Amygdala (tissue), 56 donors: ENCODE data around the gene UBL7.

Experiments used
- DNase-seq, 56 donors: peaks; one replicate each; lab custom pipeline; 2025; lab: John Stamatoyannopoulos, UW

UBL7 gene

DNA sequence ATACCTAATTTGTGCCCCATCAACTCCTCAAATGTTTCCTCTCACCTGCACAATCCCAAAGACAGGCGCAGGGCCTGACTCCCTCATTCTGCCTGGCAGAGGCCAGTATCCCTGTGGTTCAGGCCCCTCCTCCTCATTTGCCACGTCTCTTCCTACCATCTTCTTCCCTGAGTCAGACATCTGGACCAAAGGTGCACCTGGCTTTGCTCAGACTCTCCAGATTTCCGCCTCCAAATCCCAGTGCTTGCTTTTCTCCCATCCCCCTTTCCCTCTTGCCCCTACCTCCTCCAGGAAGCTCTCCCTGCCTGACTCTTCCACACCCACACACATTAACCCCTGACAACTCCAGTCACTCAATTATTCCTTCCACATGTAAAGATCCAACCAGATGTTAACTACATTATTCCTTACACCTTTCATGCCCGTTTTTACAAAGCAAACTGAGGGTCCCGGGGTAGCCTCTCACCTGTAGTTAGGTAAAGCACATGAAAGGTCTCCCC lies 46.8 kb downstream of the UBL7 start:
- no peak for DNase-seq

DNA sequence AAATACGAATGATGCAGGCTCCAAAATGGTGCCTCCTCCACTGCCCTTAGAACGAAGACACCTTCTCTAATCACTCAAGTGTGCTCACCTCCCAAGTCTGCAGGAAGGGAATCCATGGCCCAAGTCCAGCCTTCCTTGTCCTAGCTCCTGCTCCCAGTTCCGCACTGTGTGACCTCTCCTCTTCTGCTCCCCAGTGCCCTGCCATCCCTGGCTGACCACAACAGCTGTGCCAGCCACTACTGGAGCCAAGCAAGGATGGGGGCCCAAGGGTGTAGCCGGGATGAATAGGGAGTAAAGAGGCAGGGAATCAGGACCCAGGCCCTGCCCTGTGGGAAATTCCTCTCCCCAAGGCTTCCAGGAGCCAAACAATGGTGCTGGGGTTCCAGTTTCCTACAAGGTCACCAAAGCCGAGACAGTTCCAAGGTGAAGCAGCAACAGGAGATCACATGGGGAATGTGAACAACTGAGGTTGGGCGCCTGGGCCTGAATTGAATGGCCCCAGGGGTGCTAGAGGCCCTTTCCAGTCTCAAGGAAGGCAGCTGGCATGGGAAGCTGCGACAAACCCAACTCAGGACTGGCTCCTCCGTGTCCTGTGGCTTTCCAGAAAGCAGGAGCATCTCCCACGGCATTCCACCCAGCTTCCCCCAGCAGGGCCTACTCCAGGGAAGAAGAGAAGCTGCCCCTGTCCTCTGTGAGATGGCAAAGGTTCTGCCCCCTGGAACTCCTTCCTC lies 47.4 kb downstream of the UBL7 start:
- DNase-seq = no peak

DNA sequence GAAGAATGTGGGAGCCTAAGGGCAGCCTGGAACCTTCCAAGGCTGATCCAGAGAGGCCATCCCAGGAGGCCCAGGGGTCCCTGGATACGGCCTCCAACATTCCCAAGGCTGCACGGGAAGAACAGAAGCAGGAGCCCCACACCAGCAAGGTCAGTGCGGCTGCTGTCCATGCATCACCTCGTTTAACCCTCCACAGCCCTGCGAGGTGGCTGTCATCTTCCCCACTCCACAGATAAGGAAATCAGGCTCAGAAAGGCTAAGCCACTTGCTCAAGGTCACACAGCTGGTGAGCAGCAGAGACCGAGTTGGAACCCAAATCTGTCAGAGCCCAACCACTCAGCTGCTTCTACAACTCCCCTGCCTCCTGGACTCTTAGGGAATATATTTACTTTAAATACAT lies 48.8 kb downstream of the UBL7 start:
- no peak for DNase-seq

DNA sequence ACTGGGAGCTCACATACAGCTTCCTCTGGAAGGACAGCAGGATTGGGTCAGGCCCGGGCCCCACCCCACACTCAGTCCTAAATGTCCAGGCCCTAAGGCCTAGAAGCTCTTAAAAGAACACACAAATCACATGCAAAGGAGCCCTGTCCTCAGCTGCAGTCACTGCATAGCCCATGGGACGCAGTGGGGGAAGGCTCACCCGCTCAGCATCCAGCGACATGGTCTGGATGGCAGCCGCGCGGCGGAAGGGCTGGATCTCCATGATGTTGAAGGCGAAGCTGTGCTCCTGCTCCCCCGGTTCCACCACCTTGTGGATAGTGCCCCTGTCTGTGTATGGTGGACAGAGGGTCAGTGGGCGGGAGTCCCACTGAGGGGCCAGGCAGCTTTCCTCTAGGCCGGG lies 49.3 kb downstream of the UBL7 start:
- no peak for DNase-seq

DNA sequence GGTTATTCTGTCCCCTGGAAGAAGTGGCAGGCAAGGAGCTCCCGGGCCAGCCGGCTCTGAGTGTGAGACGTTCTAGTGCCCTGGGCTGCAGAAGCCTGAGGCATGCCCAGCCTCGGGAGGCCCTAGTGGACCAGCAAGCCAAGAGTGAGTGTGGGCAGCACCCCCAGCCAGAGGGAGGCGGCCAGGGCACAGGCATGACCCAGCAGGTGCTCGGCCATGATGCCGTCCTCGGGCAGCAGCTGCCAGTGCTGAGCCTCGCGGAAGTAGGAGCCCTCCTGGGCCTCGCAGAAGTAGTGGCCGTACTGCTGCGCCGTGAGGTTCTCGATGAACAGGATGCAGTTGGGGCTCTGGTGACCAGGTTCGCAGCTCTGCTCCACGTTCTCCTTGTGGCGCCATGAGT lies 50.5 kb downstream of the UBL7 start:
- no peak for DNase-seq

DNA sequence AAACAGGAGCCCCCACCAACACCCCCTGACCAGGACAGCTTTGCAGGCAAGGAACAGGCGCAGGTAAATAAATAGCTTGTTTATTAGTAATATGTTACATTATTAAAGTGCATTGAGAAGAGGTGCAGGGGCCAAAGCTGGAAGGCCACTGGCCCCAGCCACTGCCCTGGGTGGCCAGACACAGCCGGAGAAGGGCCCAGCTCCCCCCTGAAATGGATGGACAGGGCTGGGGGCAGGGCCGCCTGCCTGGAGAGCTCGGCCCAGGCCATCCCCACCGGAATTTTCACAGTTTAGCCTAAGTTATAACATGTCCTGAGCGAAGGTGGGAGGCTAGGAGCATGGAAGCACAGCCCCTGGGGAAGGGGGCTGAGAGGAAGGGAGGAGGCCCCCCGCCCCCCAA lies 51.7 kb downstream of the UBL7 start:
- no peak for DNase-seq

DNA sequence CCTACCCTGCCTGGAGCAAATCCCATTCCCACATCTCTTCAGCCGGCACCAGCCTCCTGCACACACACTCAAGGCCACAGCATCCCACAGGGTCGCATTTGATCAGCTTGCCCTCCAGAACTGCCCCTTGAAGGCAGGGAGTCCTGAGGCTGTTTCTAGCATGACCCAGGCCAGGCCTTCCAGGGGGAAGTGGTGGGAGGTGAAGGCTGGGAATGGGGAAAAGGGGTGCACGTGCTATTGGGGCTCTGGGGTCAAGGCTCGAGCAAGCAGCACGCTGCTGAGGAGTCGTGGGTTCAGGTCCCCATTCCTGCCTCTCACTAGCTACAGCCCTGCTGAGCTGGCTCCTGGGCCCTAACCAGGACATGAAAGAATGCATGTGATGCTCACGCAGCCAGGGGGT lies 52.1 kb downstream of the UBL7 start:
- DNase-seq = no peak

DNA sequence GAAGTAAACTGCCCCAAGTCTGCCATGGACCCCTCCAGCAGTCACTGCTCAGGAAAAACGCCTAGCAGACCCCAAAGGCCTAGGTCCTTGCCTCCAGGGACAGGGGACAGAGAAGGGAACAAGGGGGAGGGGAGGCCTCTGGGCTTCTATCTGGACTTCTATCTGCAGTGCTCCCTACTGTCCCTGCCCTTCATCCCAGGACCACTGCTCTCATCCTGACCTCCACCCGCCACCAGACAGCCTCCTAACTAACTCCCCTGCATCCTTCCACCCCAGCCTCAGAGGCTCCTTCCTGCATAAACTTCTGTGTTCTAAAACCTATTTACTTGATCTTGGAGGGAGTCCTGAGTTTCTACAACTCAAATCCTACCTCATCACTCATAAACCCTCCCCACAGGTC lies 52.6 kb downstream of the UBL7 start:
- no peak for DNase-seq

DNA sequence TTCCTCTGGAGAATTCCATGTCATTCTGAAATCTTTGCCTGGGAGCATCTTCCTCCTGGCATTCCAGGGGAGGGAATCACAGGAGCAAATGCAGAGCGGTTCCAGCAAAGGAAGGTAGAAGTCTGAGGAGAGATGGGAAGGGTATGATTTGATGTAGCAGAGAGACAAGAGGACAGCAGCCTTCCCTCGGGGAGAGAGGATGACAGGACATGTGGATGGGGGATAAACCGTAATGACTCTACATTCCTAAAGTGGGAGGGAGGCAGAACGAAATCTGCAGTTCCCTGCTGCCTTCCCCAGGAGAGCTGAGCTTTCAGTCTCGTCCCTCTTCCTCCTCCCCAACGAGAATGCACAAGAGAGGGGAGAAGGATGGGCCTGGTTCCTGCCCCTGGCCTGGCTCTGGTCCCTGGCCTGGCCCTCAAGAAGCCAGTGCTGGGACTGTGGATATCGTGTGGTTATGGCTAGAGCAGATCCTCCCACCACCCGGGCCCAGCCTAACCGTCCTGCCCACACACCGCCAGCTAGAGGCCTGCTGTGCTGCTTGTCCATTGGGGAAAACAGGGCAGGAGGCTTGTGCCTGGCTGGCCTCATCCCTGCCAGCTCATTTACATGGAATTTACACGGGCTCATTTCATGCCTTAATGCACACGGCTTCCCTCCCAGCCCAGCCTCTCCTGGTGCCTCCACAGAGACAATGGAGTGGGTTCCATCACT lies 53.8 kb downstream of the UBL7 start:
- DNase-seq = peak in 10 of 56 donors; percentile 16 to 38 (median 20)

DNA sequence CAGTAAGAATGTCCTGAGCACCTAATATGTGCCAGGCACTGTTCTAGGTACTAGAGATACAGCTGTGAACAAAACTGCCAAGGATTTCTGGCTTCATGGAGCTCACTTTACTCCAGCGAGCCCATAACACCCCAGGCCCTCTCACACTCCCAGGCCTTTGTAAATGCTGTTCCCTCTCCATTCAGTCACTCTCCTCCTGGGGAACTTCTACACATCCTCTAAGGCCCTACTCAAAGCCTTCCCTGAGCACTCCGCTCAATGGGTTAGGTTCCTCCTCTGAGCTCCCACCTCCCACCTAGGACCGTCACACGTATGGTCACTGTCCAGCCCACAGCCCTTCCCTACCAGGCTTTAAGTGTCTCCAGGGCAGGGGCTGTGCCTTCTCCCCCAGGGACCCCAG lies 54.4 kb downstream of the UBL7 start:
- DNase-seq = no peak

DNA sequence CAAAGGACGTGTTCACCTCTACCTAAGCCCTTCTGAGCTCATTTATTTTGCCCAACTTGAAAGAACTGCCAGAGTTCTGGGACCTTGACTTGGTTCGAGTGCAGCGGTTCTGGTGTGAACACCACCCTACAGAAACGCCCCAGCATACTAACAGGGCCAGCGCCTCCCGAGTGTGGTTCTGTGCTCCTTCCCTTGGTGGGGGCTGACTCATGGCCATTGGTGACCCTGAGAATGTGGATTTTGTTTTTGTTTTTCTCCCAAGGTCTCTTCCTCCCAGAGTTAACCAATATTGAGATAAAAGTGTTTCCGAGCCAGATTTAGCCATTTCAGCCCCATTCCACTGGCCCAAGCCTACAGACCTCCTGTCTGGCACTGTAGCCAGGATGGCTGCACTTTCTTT lies 55.1 kb downstream of the UBL7 start:
- no peak for DNase-seq

DNA sequence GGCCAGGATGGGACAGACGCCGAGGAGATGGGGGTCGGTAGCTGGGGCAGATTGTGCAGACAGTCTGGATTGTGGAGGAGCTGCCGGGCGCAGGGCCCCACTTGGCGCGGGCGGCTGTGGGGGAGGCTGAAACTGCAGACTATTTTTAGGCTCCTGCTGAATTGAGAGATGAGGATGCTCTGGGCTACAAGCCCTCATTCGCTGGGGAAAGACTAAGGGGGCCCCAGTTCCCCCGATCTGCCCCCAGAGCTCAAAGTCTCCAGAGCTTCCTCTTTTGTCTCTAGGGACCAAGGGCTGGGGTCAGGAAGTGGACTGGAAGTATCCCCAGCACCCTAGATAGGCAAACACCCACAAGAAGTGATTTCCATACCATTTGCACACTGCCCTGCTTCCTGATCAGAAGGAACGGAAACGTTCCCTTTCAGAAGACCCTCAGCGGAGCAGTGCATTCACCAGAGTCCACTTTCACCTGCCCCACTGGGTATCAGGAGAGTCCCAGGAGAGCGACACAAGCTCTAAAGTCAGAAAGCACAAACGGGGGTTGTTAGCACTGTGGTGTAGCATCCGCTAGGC lies 56.9 kb downstream of the UBL7 start:
- DNase-seq = peak in 22 of 56 donors; percentile 9 to 69 (median 28)

DNA sequence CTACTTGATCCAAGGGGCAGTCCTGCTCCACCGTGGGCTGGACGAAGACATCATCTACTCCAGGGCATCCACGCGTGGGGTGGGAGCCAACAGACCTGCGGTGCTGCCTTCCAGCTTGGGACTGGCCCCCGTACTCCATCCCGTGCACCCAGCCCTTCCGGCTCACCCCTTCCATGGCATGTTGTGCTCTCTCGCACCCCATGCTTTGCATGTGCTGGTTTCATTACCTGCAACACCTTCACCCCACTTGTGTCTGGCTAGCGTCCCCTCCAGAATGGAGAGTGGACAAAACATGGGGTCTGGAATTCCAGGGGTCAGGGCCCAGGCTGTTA lies 57.4 kb downstream of the UBL7 start:
- no peak for DNase-seq

DNA sequence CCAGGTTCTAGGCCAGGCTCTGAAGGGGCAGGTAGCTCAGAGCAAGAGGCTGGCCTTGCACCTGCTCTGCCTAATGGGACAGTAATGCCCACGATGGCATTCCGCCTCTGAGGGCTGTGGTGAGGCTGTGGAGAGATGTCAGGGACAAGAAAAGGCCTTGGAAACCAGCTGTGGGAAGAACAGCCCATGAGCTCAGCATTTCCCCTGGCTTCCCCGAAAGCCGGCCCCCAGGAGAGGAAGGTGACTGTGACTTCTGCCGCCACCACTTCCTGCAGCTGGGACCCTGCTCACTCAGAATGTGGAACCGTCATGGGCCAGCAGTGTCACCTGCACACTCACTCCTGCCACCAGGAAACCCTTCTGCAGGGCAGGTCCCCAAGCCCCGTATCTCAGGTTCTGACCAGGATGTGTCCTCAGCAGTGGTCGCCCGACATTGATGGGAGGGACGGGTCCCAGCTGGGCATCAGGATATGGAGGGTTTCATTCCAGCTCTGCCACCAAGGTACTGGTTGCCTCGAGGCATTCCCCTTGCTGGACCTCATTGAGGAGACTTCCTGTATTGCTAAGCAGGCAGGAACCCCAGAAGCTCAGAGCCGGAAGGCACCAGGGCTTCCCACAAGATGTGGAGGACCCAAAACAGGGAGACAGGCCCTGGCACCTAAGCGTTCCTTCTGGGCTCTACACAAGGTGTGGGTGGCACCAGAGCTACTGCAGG lies 57.9 kb downstream of the UBL7 start:
- DNase-seq = peak in 1 of 56 donors; percentile 24

DNA sequence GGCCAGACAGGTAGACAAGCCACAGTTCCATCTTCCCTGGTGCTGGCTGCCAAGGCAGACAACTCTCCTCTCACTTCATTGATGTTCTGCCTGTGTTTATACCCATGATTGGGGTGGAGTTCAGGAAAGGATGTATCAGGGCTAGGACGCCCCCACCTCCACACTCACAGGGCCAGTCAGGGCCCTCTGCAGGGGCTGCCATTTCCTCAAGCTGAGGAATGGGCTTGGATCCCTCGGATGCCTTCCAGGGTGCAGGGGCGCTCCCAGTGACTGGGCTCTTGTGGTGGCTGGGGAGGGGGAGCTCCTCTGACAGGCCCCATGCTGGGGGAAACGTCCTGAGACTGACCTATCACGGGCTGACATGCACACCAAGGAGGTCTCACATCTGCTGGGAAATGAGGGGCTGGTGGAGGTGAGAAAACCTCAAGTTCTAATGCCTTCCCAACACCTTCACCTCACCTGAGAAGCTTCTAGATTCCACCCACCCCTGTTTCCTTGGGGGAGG lies 58.6 kb downstream of the UBL7 start:
- DNase-seq = no peak

DNA sequence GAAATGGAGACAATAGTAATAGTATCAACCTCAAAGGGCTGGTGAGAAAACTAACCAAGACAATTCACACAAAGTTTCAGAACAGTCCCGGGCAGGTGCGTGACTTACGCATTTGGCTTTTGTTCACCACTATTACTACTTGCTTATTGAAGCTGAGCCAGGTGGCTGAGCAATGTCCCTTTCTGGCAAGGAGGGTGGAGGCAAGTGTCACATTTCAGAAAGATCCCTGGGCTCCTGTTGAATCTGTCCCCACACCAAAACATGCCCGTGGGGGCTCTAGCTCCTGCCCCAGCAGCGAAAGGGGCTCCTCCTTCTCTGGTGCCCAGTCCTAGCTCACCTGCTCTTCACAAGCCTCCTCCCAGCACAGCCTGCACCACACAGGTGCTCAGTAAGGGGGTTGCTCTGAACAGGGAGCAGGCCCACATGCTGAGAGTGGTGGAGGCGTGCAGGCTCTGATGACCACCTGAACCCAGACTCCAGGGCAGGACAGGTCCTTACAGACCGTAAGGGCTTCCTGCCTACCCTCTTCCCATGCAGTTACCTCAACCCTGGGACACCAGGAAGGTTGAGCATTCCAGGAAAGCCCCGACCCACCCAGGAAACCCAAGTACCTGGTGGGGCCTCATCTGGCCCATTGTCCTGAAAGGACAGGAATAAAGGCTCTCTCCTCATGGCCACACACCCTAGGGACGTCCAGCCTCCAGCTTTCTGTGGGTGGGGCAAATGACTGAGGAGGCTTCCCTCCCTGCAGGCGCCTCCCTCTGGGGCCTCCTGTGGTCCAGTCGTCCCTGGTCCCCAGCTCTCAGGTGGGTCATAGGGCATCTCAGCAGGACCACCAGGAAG lies 59.8 kb downstream of the UBL7 start:
- DNase-seq = no peak

DNA sequence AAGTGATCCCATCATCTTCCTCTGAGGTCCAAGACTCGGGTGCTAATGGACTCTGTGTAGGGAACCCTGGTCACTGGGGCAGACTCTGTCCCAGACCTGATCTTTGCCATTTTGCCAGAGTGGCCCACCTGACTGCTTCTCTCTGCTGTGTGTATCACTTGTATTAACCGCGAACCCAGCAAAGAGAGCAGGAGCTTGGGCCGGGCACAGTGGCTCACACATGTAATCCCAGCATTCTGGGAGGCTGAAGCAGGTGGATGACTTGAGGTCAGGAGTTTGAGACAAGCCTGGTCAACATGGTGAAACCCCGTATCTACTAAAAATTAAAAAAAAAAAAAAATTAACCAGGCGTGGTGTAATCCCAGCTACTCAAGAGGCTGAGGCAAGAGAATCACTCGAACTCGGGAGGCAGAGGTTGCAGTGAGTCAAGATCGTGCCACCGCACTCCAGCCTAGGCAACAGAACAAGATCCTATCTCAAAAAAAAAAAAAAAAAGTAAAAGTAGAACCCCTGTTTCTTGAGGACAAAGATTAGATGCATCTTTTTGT lies 60.6 kb downstream of the UBL7 start:
- no peak for DNase-seq

DNA sequence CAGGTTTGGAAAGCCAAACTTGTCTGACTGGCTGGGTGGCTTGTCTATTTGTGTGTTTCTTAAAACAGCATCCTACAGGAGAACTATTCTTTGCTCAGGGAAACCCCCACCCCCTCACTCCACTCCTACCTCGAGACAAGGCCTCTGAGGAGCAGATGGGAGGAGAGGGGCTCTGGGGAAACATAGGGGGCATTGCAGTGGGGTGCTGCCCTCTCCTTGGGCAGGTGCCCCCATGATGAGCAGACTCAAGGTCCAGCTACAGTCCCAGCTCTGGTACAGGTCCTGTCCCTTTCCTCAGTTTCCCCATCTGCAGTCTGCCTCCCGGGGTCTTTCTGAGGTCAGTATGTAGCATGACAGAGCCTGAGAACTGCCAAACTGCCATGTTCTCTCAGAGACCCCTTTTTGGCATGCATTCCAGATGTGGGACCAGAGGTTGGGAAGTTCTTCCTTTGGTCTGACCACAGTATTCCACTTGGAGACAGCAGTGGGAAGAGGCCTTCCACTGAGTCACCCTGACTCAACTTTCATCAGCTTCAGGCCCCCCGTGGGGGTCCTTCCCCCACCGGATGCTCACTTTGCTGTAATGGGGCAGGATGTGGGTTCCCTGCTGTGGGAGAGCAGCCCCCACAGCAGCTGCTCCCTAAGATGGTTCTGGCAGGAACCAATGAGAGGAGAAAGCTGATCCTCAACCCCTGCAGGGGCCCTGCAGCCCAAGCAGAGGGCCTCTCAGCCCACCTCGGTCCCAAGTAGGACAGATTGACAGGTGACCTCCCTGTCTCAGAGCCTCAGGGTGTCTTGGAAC lies 61.2 kb downstream of the UBL7 start:
- DNase-seq = no peak

DNA sequence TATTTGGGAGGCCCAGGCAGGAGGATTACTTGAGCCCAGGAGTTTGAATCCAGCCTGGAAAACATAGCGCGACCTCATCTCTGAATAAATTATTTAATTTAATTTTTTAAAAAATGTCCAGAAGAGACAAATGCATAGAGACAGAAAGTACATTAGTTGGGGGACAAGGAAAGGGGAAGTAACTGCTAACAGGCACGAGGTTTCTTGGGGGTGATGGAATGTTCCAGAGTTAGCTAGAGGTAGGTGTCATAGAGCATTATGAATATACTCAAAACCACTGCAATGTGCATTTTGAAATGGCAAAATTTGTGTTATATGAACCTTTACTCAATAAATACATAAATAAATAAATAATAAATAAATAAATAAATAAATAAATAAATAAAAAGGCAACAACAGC lies 61.9 kb downstream of the UBL7 start:
- no peak for DNase-seq
